Hematopoietic multipotent progenitor cell treated with erythropoietin and hydrocortisone succinate and interleukin-3 and kit ligand, for 8 days (in vitro differentiated cells): ENCODE measurements around the gene IL18.
"Not testable (repeated sequence)": the region's sequence is repeated elsewhere in the genome, so short reads cannot be mapped to it uniquely, and the experiment has no call there.

Experiments
- DNase-seq: peaks from one replicate; pipeline ENCODE4 v3.0.0-alpha.2; 2015

Gene IL18

GRCh38 chr11:112113539-112114457 is 50.1 kb downstream of the IL18 start:
- DNase-seq, result peak; percentile 65

- DNase-seq, result no peak
These were observed 57.8 kb downstream of the IL18 start for GRCh38 chr11:112106070-112106469.

GRCh38 chr11:112103446-112103845 is 60.4 kb downstream of the IL18 start:
- no peak for DNase-seq

GRCh38 chr11:112100462-112100861 is 63.4 kb downstream of the IL18 start:
- no peak for DNase-seq

GRCh38 chr11:112097734-112098528 is 66.0 kb downstream of the IL18 start:
- no peak for DNase-seq

- no peak for DNase-seq
These were observed 67.7 kb downstream of the IL18 start for GRCh38 chr11:112096194-112096593.

GRCh38 chr11:112095302-112095701 is 68.6 kb downstream of the IL18 start:
- not testable (repeated sequence) for DNase-seq
